HL-60 (cell line): ENCODE results near the gene LRP1B.

Experiments
- GABPA ChIP-seq: IDR thresholded peaks from 2 replicates; pipeline ENCODE4 v1.6.1; 2012; ENCODE audit warnings: low read depth
- TF ChIP-seq, protein P1 (sequence below): IDR thresholded peaks from one replicate; pipeline ENCODE4 v1.5.1; 2011; ENCODE audit warnings: low read length, control low read depth, inconsistent platforms; ENCODE audit not compliant: insufficient read depth
- TF ChIP-seq, protein P2 (sequence below): IDR thresholded peaks from 2 replicates; pipeline ENCODE4 v1.6.1; 2012; ENCODE audit warnings: low read depth; ENCODE audit not compliant: insufficient replicate concordance

DNA sequence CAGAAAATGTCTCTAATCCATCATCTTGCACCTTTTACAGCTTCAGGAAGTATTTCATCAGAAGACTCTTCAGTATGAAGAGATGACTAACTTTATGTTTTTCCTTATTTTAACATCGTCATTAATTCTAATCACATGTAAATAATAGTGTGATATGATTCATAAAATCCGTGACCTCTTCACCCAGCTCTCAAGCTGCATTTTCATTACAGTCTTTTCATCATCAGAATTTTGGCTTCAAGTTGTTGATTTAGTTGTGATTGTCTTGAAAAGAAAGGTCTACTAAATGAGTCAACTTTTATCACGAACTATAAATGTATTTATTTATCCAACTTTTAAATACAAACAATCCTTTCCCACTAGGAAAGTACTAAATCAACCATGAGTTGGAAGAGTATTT is 410.3 kb downstream of the LRP1B start:
- TF ChIP-seq, protein P1, sequence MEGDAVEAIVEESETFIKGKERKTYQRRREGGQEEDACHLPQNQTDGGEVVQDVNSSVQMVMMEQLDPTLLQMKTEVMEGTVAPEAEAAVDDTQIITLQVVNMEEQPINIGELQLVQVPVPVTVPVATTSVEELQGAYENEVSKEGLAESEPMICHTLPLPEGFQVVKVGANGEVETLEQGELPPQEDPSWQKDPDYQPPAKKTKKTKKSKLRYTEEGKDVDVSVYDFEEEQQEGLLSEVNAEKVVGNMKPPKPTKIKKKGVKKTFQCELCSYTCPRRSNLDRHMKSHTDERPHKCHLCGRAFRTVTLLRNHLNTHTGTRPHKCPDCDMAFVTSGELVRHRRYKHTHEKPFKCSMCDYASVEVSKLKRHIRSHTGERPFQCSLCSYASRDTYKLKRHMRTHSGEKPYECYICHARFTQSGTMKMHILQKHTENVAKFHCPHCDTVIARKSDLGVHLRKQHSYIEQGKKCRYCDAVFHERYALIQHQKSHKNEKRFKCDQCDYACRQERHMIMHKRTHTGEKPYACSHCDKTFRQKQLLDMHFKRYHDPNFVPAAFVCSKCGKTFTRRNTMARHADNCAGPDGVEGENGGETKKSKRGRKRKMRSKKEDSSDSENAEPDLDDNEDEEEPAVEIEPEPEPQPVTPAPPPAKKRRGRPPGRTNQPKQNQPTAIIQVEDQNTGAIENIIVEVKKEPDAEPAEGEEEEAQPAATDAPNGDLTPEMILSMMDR = no peak
- TF ChIP-seq, protein P2, sequence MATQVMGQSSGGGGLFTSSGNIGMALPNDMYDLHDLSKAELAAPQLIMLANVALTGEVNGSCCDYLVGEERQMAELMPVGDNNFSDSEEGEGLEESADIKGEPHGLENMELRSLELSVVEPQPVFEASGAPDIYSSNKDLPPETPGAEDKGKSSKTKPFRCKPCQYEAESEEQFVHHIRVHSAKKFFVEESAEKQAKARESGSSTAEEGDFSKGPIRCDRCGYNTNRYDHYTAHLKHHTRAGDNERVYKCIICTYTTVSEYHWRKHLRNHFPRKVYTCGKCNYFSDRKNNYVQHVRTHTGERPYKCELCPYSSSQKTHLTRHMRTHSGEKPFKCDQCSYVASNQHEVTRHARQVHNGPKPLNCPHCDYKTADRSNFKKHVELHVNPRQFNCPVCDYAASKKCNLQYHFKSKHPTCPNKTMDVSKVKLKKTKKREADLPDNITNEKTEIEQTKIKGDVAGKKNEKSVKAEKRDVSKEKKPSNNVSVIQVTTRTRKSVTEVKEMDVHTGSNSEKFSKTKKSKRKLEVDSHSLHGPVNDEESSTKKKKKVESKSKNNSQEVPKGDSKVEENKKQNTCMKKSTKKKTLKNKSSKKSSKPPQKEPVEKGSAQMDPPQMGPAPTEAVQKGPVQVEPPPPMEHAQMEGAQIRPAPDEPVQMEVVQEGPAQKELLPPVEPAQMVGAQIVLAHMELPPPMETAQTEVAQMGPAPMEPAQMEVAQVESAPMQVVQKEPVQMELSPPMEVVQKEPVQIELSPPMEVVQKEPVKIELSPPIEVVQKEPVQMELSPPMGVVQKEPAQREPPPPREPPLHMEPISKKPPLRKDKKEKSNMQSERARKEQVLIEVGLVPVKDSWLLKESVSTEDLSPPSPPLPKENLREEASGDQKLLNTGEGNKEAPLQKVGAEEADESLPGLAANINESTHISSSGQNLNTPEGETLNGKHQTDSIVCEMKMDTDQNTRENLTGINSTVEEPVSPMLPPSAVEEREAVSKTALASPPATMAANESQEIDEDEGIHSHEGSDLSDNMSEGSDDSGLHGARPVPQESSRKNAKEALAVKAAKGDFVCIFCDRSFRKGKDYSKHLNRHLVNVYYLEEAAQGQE = no peak
- TF ChIP-seq GABPA = no peak
